CD4-positive, alpha-beta T cell treated with Interleukin-4 for 1 hour (primary cell): Measurements from ENCODE around the gene RFX1.
"Not testable (repeated sequence)": the region's sequence is repeated elsewhere in the genome, so short reads cannot be mapped to it uniquely, and the experiment has no call there.

Experiments
- DNase-seq, 2 donors: peaks; one replicate each; pipeline ENCODE4 v3.0.0-alpha.2; 2020 to 2022

RFX1 gene

DNA sequence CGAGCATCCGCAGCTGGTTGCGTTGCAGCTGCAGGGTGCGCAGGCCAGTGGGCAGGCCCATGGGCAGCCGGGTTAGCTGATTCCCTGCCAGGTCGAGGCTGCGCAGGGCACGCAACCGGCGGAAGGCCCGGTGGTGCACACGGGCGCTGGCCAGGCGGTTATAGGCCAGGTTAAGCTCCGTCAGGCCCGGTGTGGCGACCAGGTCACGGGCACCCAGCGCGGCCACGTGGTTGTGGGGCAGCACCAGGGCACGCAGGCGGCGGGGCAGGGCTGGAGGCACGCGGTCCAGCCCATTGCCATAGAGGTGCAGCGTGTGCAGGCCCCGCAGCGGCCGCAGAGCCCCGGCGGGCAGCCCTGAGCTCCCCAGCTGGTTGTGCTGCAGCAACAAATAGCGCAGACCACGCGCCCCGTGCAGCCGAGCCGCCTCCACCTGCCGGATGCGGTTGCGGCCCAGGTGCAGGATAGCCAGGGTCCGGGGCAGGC lies 73.2 kb downstream of the RFX1 start:
- DNase-seq, result no peak

DNA sequence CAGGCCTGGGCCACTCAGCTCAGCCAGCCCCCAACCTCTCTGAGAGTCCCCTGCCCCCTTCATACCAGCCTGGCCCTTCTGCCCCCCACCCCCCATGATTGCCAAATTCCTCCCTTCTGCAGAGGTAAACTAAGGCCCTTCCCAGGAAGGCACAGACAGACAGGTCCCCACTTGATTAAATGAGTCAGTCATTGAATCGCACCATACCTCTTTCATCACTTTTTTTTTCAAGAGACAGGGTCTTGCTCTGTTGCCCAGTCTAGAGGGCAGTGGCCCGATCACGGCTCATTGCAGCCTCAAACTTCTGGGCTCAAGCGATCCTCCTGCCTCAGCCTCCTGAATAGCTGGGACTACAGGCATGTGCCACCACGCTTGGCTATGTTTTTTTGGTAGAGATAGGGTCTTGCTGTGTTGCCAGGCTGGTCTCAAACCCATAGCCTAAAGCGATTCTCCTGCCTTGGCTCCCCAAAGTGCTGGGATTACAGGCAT lies 73.9 kb downstream of the RFX1 start:
- no peak for DNase-seq

DNA sequence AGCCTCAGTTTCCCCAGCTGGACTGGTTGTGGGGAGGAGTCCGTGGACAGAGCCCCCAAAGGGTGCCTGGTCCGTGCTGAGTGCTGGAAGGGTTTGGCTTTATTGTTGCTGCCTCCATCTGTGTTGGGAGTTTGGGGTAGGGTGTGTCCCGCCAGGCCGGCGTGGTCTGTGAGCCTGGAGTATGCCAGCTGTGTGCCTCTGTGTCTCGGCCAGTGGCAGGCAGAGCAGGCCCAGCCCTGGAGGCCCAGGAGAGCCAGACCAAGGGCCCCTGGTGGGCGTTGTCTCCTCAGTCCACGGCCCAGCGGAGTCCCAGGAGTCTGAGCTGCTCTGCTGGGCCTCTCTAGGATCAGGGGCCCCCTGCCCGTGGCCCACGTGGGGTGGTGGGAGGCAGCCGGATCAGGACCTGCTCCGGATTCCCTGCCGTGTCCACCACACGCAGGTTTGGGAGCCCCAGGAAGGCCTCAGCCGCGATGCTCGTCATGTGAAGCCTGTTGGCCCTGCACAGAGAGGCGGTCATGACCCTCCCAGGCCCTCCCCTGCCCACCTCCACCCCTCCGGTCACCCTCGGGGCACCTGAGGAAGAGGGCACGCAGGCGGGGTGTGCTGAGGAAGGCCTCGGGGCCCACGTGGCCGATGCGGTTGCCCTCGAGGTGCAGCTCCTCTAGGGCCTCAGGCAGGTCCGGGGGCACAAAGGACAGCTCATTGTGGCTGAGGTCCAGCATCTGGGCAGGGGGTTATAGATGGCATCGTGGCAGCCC lies 74.5 kb downstream of the RFX1 start:
- DNase-seq, result no peak

DNA sequence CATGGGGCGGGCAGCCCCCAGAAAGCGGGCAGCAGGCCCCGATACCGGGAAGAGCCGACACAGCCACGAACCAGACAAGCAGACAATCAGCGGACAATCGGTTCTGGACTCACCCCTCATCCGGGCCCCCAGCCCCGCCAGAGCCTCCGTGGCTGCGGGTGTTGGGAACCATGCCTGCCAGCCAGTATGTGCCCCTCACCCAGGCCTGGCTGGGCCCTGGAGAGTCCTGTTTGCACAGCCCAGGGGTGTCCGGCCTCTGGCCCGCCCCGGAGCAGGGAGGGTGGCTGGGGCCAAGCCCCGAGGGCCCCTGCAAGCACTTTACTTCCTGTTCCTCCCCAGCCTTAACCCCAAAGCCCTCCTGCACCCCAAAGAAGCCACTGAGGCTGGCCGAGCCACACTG lies 75.7 kb downstream of the RFX1 start:
- no peak for DNase-seq

DNA sequence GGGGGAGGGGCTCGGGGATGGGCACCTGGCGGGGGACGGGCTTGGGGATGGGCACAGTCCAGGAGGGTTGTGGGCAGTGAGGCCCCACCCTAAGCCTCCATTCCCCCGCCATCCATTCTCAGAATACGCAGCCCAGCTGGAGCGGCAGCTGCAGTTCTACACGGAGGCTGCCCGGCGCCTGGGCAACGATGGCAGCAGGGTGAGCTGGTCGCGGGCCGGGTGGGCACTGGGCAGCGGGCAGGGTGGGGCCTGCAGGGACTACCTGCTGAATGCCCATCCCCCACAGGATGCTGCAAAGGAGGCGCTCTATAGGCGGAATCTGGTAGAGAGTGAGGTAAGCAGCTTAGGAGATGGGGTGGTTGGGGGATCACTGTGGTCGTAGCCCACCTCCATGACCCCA lies 76.2 kb downstream of the RFX1 start:
- no peak for DNase-seq

DNA sequence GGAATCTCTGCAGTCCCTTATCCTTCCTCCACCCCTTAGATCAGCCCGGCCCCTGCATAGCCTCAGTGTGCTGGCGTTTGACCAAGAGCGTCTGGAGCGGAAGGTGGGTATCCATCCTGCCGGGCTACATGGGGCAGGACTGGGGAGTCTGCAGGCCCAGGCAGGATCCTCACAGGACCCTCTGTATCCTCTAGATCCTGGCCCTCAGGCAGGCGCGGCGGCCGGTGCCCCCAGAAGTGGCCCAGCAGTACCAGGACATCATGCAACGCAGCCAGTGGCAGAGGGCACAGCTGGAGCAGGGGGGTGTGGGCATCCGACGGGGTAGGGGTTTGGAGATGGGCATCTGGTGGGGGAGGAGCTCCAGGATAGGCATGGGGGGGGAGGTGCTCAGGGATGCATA lies 76.8 kb downstream of the RFX1 start:
- no peak for DNase-seq

DNA sequence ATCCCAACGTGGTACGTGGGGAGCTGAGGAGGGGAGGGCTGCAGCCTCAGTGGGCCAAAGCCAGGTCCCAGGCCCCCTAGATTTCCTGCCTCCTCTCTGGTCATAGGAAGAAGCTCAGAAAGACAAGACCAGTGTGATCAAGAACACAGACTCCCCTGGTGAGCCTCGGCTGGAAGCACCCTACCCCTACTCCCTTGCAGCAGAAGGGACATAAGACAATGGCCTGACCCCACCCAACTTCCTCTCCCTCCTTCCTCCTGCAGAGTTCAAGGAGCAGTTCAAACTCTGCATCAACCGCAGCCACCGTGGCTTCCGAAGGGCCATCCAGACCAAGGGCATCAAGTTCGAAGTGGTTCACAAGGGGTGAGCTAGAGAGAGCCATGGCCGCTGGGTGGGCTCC lies 79.4 kb downstream of the RFX1 start:
- no peak for DNase-seq

DNA sequence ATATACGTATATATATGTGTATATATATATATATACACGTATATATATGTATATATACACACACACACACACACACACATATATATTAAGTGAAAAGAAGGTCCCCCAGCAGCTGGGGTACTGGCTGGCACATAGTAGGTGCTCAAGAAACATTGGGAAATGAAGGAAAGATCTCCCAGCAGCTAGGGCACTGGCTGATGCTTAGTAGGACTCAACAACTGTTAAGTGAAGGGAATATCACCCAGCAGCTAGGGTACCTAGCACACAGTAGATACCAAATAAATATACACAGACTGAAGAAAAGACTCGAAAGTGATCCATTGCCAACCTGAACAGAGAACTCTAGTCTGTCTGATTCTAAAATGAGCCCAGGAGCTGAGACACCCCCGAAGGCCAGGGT lies 80.1 kb downstream of the RFX1 start:
- DNase-seq, result no peak

DNA sequence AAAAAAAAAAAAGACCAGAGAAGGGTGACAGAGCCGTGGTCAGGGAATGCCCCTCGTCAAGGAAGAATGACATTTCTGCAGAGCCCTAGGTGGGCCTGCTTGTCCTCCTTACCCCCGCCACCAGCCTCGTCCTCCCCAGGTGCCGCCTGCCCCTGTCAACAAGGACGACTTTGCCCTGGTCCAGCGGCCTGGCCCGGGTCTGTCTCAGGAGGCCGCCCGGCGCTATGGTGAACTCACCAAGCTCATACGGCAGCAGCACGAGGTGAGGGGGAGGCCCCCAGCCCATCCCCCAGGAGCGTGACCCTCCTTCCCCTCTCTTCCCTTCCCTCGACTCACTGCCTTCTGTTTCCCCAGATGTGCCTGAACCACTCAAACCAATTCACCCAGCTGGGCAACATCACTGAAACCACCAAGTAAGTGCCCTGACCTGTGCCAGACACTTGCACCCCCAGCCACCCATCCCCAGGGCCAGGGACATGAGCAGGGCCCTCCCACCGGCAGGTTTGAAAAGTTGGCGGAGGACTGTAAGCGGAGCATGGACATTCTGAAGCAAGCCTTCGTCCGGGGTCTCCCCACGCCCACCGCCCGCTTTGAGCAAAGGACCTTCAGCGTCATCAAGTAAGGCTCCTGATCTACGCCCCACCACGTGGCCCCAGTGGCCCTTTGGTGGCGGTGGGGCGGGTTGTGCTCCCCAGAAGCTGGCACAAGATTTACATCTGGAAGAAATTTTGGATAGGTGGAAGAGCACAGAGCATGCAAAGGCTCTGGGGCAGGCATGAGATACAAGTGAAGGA lies 82.7 kb downstream of the RFX1 start:
- no peak for DNase-seq

DNA sequence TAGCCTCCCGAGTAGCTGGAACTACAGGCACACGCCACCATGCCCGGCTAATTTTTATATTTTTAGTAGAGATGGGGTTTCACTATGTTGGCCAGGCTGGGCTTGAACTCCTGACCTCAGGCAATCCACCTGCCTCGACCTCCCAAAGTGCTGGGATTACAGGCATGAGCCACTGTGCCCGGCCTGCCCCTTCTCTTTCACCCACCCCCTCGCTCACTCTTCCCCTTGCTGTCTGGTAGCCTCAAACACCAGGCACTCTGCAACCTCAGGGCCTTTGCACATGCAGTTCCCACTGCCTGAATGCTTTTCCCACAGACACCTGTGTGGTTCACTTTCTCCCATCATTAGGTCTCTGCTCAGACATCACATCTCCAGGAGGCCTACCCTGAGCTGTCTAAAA lies 84.0 kb downstream of the RFX1 start:
- DNase-seq, result not testable (repeated sequence)

DNA sequence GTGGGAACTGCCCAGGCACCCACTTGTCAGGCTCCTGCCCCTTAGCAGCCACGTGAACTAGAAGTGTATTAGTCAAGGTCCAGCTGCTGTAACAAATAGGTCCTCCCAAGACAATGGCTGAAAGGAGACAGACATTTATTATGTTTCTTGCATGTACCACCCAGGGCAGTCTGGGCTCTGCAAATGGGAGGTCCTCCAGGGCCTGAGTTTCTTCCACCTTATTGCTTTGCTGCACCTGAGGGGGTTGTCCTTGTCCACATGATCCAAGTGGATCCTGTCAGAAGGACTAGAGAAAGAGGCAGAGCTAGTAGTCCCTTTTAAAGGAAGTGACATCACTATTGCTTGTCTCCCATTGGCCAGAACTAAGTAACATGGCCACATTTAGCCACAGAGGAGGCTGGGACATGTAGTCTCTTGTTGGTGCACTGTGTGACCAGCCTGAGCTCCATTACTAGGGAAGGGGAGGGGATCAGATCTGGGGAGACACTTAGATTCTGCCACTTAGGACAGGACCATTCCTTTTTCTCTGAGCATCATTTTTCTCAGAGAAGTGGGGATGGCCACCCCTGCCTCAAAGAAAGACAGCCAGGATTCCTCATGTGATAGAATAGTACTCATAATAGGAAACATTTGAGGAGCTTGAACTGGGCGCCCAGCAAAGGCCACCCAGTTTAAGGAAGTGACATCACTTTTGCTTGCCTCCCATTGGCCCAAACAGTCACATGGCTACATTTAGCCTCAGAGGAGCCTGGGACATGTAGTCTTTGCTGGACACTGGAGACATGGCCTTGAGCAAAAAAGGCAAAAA lies 85.0 kb downstream of the RFX1 start:
- DNase-seq, result peak; percentile 44

DNA sequence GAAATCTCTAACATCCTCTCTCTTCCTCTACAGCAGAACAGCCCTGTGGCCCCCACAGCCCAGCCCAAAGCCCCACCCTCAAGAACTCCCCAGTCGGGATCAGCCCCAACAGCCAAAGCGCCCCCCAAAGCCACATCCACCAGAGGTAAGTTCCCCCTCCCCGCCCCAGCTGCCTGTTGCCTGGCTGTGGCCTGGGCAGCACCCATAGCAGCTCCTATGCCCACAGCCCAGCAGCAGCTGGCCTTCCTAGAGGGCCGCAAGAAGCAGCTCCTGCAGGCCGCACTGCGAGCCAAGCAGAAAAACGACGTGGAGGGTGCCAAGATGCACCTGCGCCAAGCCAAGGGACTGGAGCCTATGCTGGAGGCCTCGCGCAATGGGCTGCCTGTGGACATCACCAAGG lies 85.6 kb downstream of the RFX1 start:
- no peak for DNase-seq

DNA sequence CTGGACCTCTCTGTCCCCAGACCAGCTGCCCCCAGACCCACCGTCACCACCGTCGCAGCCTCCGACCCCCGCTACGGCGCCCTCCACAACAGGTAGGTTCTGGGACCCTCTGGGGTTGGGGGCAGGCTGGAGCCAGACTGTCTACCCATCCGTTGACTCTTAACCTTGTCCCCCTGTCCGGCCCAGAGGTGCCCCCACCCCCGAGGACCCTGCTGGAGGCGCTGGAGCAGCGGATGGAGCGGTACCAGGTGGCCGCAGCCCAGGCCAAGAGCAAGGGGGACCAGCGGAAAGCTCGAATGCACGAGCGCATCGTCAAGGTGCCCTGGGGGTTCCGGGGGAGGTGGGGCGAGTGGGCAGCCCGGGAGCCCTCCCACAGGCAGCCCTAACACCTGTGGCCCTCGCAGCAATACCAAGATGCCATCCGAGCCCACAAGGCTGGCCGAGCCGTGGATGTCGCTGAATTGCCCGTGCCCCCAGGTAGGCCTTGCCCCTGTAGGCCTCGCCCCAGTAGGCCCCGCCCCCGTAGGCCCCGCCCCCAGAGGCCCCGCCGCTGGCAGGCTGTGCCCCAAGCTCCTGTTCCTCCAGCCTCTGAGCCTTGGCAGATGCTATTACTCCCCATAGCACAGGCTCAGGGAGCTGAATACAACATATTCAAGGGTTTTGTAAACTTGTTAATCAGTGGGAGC lies 87.3 kb downstream of the RFX1 start:
- DNase-seq, result no peak

DNA sequence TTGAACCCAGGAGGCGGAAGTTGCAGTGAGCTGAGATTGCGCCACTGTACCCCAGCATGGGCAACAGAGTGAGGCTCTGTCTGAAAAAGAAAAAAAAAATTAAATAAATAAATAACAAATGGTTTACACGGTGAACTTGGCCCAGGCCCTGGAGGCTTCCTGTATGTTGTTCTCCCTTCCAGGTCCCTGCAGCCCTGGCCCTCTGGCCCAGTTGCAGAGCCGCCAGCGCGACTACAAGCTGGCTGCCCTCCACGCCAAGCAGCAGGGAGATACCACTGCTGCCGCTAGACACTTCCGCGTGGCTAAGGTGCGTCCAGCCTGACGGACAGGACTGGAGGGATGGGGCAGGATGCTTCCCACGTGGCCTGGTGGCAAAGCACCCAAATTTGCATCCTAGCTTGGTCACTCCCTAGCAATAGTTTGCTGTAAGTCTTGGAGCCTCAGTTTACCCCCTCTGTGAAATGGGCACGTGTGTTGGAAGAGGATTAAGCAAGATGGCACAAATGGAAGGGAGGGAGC lies 88.2 kb downstream of the RFX1 start:
- DNase-seq, result no peak

DNA sequence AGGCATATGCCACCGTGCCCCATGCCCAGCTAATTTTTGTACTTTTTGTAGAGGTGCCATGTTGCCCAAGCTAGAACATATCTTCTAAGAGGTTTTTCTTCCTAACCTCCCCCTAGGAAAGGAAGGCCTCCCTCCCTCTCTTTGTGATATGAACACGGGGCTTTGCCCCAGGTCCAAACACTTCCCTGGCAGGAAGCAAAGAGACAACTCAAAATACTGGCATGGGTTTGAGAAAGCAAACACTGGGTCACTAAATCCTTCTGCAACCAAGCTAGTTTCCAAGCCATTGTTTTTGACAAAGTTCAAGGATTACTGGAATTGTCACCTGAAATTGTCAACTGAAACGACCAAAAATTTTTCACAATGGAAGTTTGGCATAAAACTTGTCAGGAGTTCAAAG lies 91.3 kb downstream of the RFX1 start:
- no peak for DNase-seq

DNA sequence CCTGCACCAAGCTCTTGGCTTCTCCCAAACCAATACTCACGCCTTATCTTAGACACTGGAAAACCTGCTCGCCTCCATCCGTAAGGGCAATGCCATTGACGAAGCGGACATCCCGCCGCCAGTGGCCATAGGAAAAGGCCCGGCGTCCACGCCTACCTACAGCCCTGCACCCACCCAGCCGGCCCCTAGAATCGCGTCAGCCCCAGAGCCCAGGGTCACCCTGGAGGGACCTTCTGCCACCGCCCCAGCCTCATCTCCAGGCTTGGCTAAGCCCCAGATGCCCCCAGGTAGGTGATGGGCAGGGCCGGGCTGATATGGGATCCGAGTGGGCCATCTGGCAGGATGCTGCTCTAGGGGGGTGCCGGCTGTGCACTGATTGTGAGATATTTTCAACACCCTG lies 92.8 kb downstream of the RFX1 start:
- DNase-seq, result no peak
